ENCODE results near the gene S1PR1.

Gene S1PR1

DNA sequence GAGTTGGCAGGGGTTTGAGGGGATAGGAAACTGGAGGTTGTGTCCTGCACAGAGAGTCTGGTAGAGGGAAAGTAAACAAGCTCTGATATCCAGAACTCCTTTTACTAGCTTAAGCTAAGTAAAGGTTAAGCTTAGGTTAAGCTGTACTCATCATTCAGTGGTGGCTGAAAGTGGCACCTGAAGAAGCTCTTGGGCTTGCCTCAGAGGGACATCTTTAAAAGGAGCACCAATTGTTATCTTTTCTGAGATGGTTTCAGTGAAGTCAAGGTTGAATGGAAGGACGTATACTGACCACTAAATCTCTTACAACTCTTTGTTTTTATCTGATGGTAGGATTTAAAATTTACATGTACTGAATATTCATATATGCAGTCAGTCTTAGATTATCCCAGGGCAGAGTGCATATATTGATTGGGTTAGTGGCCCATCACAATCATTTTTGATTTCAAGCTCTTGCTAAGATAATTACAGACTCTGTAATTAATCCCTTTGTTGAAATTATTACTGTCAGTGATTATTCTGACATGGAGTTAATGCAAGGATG is 43.3 kb downstream of the S1PR1 start:
- no peak for DNase-seq (ENCODE audit: low spot score)

GRCh38 chr1:101280942-101281654 is 44.3 kb downstream of the S1PR1 start:
- no peak for DNase-seq (ENCODE audit: low spot score)

DNA sequence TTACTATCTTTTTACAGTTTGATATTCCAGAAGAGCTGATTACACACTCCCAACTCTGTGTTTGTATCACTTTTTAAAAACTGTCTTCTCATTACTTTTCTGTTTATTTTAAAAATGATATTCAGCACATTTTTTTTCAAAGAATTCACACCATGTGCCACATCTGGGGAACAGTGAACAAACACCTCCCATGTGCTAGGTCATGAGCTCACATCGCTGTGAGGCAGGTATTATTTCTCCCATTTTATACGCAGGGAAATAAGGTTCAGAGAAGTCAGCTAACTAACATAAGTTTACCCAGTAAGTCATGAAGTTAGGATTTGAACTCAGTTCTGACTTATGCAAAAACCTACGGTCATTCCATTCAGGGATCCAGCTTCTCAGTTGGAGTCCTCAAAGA is 44.9 kb downstream of the S1PR1 start:
- DNase-seq (ENCODE audit: low spot score) = no peak

GRCh38 chr1:101282314-101283038 is 45.7 kb downstream of the S1PR1 start:
- no peak for DNase-seq (ENCODE audit: low spot score)

DNA sequence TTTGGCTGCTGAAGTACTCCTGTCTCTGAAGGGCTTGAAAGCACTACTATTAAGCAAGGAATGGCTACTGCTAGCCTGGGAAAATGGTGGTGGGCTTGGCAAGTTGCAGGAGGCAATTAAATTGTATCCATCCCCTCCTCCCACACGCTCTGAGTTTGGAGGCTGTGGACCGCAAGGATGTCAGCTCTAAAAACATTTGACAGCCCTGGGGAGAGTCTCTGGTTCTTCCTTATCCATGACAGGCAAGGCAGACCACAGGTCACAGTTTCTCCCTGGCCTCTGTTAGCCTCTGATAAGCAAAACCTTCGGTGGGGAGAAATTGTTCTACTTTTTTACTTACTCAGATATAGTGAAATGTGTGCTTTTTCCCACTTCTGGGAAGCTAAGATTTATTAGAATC is 46.6 kb downstream of the S1PR1 start:
- no peak for DNase-seq (ENCODE audit: low spot score)

- DNase-seq (ENCODE audit: low spot score) = no peak
Observed at GRCh38 chr1:101284021-101284420, 47.2 kb downstream of the S1PR1 start.

GRCh38 chr1:101284622-101285218 is 47.9 kb downstream of the S1PR1 start:
- DNase-seq (ENCODE audit: low spot score) = no peak

GRCh38 chr1:101285922-101286570 is 49.2 kb downstream of the S1PR1 start:
- no peak for DNase-seq (ENCODE audit: low spot score)

DNA sequence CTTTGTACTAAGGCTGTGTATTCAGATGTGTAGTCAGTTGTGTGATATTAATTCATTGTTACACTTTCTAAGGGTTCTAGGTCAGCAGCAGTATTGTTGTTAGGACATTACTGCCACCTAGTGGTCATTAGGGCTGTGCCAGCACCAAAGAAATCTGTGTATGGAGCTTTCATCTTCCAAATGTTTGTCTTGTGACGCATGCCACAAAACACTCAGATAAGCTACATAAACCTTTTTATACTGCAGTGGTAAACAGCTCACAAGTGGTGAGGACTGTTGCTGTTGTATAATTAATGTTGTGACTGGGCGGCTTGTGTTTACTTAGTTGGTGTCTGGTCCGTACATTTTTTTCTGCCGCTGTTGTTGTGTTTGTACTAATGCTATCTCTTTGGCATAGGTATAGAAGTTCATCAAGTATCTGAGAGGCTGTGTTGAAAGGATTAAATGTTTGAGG is 51.7 kb downstream of the S1PR1 start:
- DNase-seq (ENCODE audit: low spot score) = peak; percentile 65

GRCh38 chr1:101290119-101290921 is 53.5 kb downstream of the S1PR1 start:
- DNase-seq (ENCODE audit: low spot score) = no peak
